ENCODE results near the gene MRPL47. TPM values are rescaled to one million over a fixed set of nuclear protein-coding genes. Genes with fewer than 3 reads are reported as not detected.

The MRPL47 gene
- total and polyA plus RNA-seq, 2 of the 13 experiments (the other 11 are each of a cell fraction or from before 2014, with no cell fraction given) = 36.1 to 83.8 TPM

DNA sequence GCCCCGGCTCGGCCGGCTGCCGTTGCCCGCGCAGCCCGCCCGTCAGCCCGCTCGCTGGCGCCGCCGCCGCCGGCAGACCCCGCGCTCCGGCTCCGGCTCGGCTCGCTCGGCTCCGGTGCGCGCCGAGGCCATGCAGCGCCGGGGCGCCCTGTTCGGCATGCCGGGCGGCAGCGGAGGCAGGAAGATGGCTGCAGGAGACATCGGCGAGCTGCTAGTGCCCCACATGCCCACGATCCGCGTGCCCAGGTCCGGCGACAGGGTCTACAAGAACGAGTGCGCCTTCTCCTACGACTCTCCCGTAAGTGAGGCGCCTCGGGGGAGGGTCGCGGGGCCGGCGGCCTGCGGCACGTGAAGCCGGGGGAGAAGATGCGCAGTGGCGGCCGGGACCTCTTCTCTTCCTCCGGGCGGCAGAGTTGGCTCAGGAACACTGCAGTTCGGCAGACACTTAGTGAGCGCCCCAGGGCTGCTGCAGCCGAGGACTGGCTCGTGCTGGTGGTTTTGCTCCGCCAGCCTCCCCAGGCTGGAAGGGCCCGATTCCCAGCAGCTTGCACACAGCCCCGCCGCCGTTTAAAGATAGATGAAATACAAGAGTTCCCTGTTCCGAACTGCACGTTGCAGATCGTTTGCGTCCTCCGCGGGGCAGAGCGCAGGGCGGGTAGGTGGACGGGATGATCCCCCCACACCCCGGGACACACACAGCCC is 48.8 kb upstream of the MRPL47 start:
- Histone ChIP-seq H3K9me3 (ENCODE audit: low read length) (no peaks in the 10 kb centered on the region), H3K27me3 (ENCODE audit: control insufficient read depth in 1 of 2, insufficient read depth in 2 of 2, low read length in 2 of 2) (no peaks in the 10 kb centered on the region), H2AFZ (ENCODE audit: low read length) (no peak overlapping the region), H3K4me3 (replicated peaks in 1 of 3; ENCODE audit: insufficient read depth in 1 of 3, low read depth in 2 of 3, low read length in 3 of 3) (peak overlapping the region; percentile 77 to 98 (median 92)), H3K4me2 (ENCODE audit: low read depth, low read length) (peak overlapping the region; percentile 87), H3K27ac (ENCODE audit: extremely low read length, insufficient read depth, low read length) (peak overlapping the region; percentile 86), H3K79me2 (ENCODE audit: insufficient read depth, low read length) (peaks cover 46% of the 10 kb centered on the region), H4K20me1 (ENCODE audit: insufficient read depth, low read length) (no peaks in the 10 kb centered on the region), H3K9ac (ENCODE audit: insufficient read depth, low read depth, low read length) (peak overlapping the region; percentile 90), H3K4me1 (ENCODE audit: insufficient read depth, low read length) (peaks cover 51% of the 10 kb centered on the region), H3K36me3 (replicated peaks in 1 of 2; ENCODE audit: control insufficient read depth in 1 of 2, insufficient read depth in 2 of 2, low read length in 2 of 2) (peaks cover 0 to 7% of the 10 kb centered on the region in 2 experiments; a peak in 2 of 5 replicates)
- WGBS (ENCODE audit: low lambda C conversion rate) = 2% methylated on average over 19 of the region's 77 CpGs
- CTCF ChIA-PET (ENCODE audit: low intra/inter-chr PET ratio, low total read pairs) = no interaction called here
- no TSS peak for BruUV-seq (replicated peaks)
- ATAC-seq (peak; percentile 85), DNase-seq (ENCODE audit: low spot score) (peak; percentile 45), FAIRE-seq (no peak)
- in situ Hi-C loops (cut with HindIII; ENCODE audit: extremely low pct_ligation_motif_present, low pct_unique_long_range_greater_than_20kb) (no loop called here), intact Hi-C loops (cut with micrococcal nuclease; ENCODE audit: unreplicated experiment) (loop anchor here (1.0 to 5.0 kb wide), 3 partner anchors 10 to 79 kb away; no protein-coding TSS in a partner anchor)
- POLR2A ChIA-PET = interaction anchor here (0.8 to 2.8 kb wide), 7 partner anchors 9 to 84 kb away, joined by 3 to 30 read pairs (median 5); partner anchors contain the start of genes MRPL47 and NDUFB5
- TF ChIP-seq HOXA5 (CRISPR knock-in tag; IDR thresholded peaks at IDR 0.05) (no peak), ZNF614 (CRISPR knock-in tag; IDR thresholded peaks at IDR 0.05; ENCODE audit: borderline replicate concordance) (0 out of 2 replicates have a peak, but pooled peaks have one; percentile 20), NBN (conservative IDR thresholded peaks at IDR 0.05) (no peak), POGZ (CRISPR knock-in tag; IDR thresholded peaks at IDR 0.05) (no peak), CENPX (CRISPR knock-in tag; IDR thresholded peaks at IDR 0.05) (no peak), ZC3H13 (CRISPR knock-in tag; IDR thresholded peaks at IDR 0.05) (no peak), TBP (CRISPR knock-in tag; IDR thresholded peaks at IDR 0.05) (no peak), ZNF350 (CRISPR knock-in tag; IDR thresholded peaks at IDR 0.05; ENCODE audit: borderline replicate concordance, low read depth) (no peak), JARID2 (CRISPR knock-in tag; IDR thresholded peaks at IDR 0.05; ENCODE audit: insufficient replicate concordance) (no peak), REL (CRISPR knock-in tag; conservative IDR thresholded peaks at IDR 0.05) (no peak), ZNF563 (CRISPR knock-in tag; IDR thresholded peaks at IDR 0.05) (peak; percentile 54), RNF2 (conservative IDR thresholded peaks at IDR 0.05; ENCODE audit: low read depth) (0 out of 2 replicates have a peak, but pooled peaks have one; percentile 29), FOXC1 (CRISPR knock-in tag; IDR thresholded peaks at IDR 0.05; ENCODE audit: borderline replicate concordance) (no peak), TAF15 (IDR thresholded peaks at IDR 0.05; ENCODE audit: low read depth, low read length, poor library complexity, severe bottlenecking) (no peak), CEBPB (IDR thresholded peaks at IDR 0.05; ENCODE audit: borderline replicate concordance, low read depth, low read length) (no peak), ZNF180 (CRISPR knock-in tag; IDR thresholded peaks at IDR 0.05; ENCODE audit: borderline replicate concordance, low read depth) (no peak), ZNF569 (CRISPR knock-in tag; IDR thresholded peaks at IDR 0.05; ENCODE audit: borderline replicate concordance) (no peak)
- TF ChIP-seq, protein P1, sequence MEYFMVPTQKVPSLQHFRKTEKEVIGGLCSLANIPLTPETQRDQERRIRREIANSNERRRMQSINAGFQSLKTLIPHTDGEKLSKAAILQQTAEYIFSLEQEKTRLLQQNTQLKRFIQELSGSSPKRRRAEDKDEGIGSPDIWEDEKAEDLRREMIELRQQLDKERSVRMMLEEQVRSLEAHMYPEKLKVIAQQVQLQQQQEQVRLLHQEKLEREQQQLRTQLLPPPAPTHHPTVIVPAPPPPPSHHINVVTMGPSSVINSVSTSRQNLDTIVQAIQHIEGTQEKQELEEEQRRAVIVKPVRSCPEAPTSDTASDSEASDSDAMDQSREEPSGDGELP (IDR thresholded peaks at IDR 0.05; ENCODE audit: borderline replicate concordance, low read depth) = no peak
- TF ChIP-seq, protein P2, sequence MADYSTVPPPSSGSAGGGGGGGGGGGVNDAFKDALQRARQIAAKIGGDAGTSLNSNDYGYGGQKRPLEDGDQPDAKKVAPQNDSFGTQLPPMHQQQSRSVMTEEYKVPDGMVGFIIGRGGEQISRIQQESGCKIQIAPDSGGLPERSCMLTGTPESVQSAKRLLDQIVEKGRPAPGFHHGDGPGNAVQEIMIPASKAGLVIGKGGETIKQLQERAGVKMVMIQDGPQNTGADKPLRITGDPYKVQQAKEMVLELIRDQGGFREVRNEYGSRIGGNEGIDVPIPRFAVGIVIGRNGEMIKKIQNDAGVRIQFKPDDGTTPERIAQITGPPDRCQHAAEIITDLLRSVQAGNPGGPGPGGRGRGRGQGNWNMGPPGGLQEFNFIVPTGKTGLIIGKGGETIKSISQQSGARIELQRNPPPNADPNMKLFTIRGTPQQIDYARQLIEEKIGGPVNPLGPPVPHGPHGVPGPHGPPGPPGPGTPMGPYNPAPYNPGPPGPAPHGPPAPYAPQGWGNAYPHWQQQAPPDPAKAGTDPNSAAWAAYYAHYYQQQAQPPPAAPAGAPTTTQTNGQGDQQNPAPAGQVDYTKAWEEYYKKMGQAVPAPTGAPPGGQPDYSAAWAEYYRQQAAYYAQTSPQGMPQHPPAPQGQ (CRISPR knock-in tag; IDR thresholded peaks at IDR 0.05; ENCODE audit: borderline replicate concordance) = no peak
